Stimulated activated CD4-positive, alpha-beta T cell treated with anti-CD3 and anti-CD28 coated beads, Interleukin-15, amount 100 ng/mL, for 1 hour (primary cell): Measurements from ENCODE around the gene SLC31A1.
A peak's percentile ranks its signal among the peaks of the same experiment; 100 is the strongest.
"Not testable (repeated sequence)": the region's sequence is repeated elsewhere in the genome, so short reads cannot be mapped to it uniquely, and the experiment has no call there.

ENCODE experiments used
- DNase-seq, 2 donors: peaks; one replicate each; pipeline ENCODE4 v3.0.0-alpha.2; 2020; ENCODE audit warnings: low read depth in 1 of 2, low spot score in 1 of 2

Gene SLC31A1

DNA sequence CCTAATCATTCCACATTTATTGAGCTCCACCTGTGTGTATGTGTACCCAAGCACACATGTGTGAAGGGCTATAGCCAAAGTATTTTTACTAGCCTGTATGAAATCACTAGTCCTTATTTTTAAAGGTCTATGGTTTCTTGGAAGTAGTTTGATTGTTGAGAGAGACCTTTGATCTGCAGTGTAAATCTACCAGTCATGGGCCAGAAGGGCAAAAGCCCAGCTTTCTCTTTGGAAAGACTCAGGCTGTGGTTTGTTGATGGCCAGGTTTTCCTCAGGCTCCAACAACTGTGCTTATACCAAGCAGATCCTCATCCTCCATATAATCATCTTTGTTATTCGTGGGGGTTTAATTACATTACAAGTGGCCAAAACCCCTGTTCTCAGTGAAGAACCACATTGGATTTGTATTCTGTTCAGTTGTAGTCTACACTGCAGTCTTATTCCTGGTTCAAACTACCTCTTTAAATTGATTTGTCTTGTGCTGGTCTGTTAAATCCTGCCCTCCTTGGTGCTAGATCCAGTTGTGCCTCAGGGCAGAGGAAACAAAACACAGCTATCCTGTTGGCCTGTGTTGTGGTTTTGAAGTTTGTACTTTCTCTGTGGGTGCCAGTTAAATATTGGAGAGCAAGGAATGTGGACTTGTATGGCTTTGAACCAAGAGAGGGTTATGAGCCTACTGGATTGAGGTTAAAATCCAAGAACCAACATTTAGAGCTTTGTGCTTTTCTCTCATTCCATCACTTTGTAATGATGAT lies 40.8 kb downstream of the SLC31A1 start:
- DNase-seq, result no peak

- no peak for DNase-seq
These were observed 44.8 kb downstream of the SLC31A1 start for GRCh38 chr9:113266174-113266573.

DNA sequence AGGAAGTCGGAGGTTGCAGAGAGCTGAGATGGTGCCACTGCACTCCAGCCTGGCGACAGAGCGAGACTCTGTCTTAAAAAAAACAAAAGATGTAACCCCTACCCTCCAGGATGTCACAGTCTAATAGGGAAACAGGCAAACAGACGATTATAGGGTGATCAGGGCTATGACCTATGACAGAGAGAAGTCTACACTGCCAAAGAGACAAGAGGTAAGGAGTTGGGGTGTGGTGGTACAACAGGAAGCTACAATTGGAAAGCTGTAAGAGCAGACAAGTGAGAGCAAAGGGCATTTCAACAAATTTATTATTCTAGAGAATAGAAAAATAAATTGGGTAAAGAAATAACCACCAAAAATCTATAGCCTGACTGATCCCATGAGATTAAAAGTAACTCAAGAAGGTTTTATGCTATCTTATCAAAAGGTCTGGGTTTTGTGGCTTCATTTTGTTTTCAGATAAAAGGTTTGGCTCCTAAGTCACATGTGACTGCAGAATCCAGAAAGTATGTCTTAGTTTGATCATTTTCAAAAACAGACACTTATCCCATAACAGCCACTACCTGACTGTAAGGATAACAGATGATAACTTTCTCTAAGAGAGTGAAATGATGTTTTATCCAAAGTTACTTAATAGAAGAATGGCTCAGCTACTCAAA lies 46.7 kb downstream of the SLC31A1 start:
- DNase-seq, result no peak

DNA sequence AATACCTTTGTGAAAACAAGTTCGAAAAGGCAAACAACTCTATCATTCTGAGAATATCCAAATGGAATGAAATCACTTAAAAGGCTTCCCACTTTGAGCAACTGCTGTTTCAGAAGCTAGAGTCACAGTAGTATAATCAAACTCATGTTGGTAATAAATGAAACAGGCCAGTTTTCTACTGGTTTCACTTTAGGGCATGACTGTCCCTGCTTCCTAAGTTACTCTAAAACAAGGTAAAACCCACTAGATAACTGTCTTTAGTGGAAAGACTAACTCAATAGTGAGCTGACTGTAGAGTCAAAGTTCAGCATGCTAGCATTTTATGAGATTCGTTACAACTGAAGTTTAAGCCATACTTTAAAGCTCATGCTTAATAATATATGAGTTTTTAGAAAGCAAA lies 48.0 kb downstream of the SLC31A1 start:
- no peak for DNase-seq

- no peak for DNase-seq
These were observed 48.5 kb downstream of the SLC31A1 start for GRCh38 chr9:113269871-113270270.

DNA sequence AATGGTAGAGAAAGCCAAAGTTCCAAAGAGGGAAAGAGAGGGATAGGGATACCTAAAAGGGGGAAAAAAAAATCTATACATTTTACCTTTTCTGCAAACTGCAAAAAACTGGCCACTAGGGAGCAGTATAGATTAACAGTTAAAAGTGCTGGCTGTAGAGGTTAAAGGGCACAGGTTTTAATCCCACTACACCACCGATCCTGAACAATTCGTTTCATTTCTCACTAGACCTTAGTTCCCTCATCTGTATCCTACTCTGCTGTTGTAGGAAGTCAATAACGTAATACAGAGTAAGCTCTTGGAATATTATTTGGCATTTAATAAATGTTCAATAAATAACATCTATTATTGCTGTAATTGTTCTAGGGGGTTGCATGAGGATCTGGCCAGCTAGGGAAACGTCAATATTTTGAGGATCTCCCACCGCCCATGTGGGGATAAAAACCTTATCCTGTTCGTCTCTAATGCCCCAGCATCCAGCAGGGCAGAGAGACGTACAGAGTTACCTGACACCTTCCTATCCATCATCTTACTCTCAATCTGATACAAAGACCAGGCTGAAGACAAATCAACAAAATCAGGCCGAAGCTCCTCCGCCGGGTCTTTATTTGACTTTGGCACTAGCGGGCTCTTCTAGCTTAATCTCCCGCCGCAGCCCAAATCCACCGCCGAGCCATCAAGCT lies 53.3 kb downstream of the SLC31A1 start:
- no peak for DNase-seq

- peak; percentile 83 to 91 for DNase-seq
These were observed 54.1 kb downstream of the SLC31A1 start, which contains the start of the genes CDC26 and PRPF4 for GRCh38 chr9:113275157-113276131. Gene CDC26 (minus strand): TSS chr9:113275572. CDS start chr9:113272507, 3,065 bp downstream. Gene PRPF4 (plus strand): TSS chr9:113275658. CDS start chr9:113275744, 86 bp downstream.

DNA sequence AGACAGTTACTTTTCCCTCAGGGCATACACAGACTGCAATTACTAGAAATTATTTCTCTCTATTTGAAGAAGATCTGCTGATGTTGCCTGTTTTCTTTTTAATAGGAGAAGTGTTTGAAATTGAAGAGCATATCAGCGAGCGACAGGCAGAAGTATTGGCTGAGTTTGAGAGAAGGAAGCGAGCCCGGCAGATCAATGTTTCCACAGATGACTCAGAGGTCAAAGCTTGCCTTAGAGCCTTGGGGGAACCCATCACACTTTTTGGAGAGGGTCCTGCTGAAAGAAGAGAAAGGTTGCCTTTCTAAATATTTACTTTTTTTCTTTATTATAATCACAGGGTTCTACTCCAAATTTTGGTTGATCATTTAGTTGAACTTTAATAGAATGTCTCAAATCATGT lies 57.5 kb downstream of the SLC31A1 start:
- no peak for DNase-seq

GRCh38 chr9:113281356-113281755 lies 60.0 kb downstream of the SLC31A1 start:
- no peak for DNase-seq

GRCh38 chr9:113289091-113289490 lies 67.7 kb downstream of the SLC31A1 start:
- DNase-seq, result no peak

GRCh38 chr9:113290052-113290607 lies 68.8 kb downstream of the SLC31A1 start:
- no peak for DNase-seq

GRCh38 chr9:113293285-113293878 lies 72.0 kb downstream of the SLC31A1 start:
- DNase-seq, result no peak

DNA sequence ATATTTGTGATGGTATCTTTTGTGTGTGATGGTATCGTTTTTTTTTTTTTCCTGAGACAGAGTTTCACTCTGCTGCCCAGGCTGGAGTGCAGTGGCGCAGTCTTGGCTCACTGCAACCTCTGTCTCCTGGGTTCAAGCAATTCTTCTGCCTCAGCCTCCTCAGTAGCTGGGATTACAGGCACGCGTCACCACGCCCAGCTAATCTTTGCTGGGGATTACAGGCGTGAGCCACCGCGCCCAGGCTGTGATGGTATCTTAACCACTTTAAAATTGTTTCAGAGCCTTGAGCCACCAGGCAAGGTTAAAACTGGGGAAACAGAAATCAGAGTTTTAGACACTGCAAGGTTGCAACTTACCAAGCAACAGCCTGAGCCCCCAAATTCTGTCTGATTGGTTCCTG lies 74.9 kb downstream of the SLC31A1 start:
- not testable (repeated sequence) for DNase-seq

- no peak for DNase-seq
These were observed 75.6 kb downstream of the SLC31A1 start for GRCh38 chr9:113296796-113297558.

GRCh38 chr9:113298311-113298710 lies 77.0 kb downstream of the SLC31A1 start:
- DNase-seq, result no peak

DNA sequence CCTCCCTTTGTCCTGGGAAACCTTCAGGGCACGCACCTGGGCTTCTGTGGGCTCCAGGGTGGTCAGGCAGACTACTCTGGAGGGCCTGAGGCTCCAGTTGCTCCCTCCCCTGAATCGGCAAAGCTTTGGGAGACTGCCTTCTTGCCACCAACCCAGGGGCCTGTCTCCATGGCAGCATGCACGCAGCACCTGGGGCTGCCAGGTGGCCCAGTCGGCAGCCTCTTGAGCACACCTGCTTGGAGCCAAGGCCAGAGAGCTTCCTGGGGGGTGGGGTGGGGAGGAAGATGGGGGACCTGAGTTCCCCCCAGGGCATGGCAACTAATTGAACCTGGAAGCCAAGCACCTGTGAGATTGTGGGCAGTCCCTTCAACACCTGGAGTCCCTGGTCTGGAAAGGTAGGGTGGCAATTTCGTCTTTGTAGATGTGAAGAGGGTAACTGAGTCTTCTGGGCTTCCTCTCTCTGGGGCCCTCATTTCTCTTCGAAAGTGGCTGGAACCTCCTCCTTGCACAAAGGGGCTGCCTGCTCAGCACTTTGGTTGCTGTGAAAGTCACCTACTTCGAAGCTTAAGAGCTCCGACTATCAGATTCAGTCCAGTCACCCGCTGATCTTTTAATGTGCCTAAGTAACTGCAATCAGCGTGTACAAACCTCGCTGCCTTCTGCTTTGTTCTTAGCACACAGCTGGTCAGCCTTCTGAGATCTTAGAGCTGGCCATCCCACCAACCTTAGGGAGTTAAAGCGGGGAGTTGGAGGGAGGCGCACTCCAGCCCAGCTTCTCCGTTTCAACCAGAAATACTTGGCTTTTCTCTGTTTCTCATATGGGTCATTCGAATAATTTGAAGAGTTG lies 77.8 kb downstream of the SLC31A1 start:
- no peak for DNase-seq

GRCh38 chr9:113299800-113300292 lies 78.5 kb downstream of the SLC31A1 start:
- no peak for DNase-seq

GRCh38 chr9:113301548-113301947 lies 80.2 kb downstream of the SLC31A1 start:
- no peak for DNase-seq
